Measurements from ENCODE around the gene BMX. TPM values are rescaled to one million over a fixed set of nuclear protein-coding genes. Genes with fewer than 3 reads are reported as not detected.

Gene BMX
- polyA plus RNA-seq, 1 donor from 2014 or later: not detected

DNA sequence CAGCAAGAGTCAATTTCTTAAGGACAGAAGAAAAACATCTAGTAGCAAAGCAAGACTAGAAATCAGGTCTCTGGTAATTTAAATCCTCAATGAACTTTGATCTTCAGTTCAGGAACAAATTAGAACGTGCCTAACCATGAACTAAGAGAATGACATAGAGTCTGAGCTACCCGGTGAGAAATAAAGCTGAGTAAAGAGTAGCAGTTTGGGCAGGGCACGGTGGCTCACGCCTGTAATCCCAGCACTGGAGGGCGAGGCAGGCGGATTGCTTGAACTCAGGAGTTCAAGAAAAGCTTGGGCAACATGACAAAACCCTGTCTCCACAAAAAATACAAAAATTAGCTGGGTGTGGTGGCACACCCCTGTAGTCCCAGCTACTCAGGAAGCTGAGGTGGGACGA is 62.4 kb downstream of the BMX start:
- TF ChIP-seq POLR2AphosphoS5 (IDR thresholded peaks at IDR 0.05) (no peak), MXI1 (conservative IDR thresholded peaks at IDR 0.05; ENCODE audit: poor library complexity, severe bottlenecking) (no peak), TAF1 (IDR thresholded peaks at IDR 0.05; ENCODE audit: low read depth) (no peak), EZH2 (IDR thresholded peaks at IDR 0.05; ENCODE audit: borderline replicate concordance, insufficient read depth, low read length, poor library complexity, severe bottlenecking) (no peak), RAD21 (conservative IDR thresholded peaks at IDR 0.05) (no peak), SMC3 (conservative IDR thresholded peaks at IDR 0.05; ENCODE audit: poor library complexity) (no peak), EP300 (conservative IDR thresholded peaks at IDR 0.05; ENCODE audit: poor library complexity, severe bottlenecking) (no peak)
- TF ChIP-seq, protein P1, sequence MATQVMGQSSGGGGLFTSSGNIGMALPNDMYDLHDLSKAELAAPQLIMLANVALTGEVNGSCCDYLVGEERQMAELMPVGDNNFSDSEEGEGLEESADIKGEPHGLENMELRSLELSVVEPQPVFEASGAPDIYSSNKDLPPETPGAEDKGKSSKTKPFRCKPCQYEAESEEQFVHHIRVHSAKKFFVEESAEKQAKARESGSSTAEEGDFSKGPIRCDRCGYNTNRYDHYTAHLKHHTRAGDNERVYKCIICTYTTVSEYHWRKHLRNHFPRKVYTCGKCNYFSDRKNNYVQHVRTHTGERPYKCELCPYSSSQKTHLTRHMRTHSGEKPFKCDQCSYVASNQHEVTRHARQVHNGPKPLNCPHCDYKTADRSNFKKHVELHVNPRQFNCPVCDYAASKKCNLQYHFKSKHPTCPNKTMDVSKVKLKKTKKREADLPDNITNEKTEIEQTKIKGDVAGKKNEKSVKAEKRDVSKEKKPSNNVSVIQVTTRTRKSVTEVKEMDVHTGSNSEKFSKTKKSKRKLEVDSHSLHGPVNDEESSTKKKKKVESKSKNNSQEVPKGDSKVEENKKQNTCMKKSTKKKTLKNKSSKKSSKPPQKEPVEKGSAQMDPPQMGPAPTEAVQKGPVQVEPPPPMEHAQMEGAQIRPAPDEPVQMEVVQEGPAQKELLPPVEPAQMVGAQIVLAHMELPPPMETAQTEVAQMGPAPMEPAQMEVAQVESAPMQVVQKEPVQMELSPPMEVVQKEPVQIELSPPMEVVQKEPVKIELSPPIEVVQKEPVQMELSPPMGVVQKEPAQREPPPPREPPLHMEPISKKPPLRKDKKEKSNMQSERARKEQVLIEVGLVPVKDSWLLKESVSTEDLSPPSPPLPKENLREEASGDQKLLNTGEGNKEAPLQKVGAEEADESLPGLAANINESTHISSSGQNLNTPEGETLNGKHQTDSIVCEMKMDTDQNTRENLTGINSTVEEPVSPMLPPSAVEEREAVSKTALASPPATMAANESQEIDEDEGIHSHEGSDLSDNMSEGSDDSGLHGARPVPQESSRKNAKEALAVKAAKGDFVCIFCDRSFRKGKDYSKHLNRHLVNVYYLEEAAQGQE (IDR thresholded peaks at IDR 0.05; ENCODE audit: borderline replicate concordance): no peak
- TF ChIP-seq, protein P2, sequence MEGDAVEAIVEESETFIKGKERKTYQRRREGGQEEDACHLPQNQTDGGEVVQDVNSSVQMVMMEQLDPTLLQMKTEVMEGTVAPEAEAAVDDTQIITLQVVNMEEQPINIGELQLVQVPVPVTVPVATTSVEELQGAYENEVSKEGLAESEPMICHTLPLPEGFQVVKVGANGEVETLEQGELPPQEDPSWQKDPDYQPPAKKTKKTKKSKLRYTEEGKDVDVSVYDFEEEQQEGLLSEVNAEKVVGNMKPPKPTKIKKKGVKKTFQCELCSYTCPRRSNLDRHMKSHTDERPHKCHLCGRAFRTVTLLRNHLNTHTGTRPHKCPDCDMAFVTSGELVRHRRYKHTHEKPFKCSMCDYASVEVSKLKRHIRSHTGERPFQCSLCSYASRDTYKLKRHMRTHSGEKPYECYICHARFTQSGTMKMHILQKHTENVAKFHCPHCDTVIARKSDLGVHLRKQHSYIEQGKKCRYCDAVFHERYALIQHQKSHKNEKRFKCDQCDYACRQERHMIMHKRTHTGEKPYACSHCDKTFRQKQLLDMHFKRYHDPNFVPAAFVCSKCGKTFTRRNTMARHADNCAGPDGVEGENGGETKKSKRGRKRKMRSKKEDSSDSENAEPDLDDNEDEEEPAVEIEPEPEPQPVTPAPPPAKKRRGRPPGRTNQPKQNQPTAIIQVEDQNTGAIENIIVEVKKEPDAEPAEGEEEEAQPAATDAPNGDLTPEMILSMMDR (IDR thresholded peaks at IDR 0.05; ENCODE audit: poor library complexity, severe bottlenecking): no peak
- Histone ChIP-seq H3K27ac (ENCODE audit: low read length) (no peak overlapping the region), H3K9ac (ENCODE audit: low read length) (no peak overlapping the region), H3K9me3 (ENCODE audit: low read length) (no peaks in the 10 kb centered on the region), H3K79me2 (replicated peaks; ENCODE audit: insufficient read depth, low read length) (no peaks in the 10 kb centered on the region), H3K36me3 (ENCODE audit: insufficient read depth, low read length) (no peaks in the 10 kb centered on the region), H3K9me2 (ENCODE audit: insufficient read depth, low read length) (no peaks in the 10 kb centered on the region), H3K4me3 (ENCODE audit: low read length) (no peak overlapping the region), H2AFZ (ENCODE audit: low read depth, low read length) (no peak overlapping the region), H3K27me3 (ENCODE audit: insufficient read depth, low read depth, low read length) (no peaks in the 10 kb centered on the region), H3F3A (ENCODE audit: insufficient read depth, low read length, poor library complexity, severe bottlenecking) (no peaks in the 10 kb centered on the region), H3K4me2 (ENCODE audit: low read length) (no peak overlapping the region), H4K20me1 (ENCODE audit: insufficient read depth) (no peaks in the 10 kb centered on the region)

DNA sequence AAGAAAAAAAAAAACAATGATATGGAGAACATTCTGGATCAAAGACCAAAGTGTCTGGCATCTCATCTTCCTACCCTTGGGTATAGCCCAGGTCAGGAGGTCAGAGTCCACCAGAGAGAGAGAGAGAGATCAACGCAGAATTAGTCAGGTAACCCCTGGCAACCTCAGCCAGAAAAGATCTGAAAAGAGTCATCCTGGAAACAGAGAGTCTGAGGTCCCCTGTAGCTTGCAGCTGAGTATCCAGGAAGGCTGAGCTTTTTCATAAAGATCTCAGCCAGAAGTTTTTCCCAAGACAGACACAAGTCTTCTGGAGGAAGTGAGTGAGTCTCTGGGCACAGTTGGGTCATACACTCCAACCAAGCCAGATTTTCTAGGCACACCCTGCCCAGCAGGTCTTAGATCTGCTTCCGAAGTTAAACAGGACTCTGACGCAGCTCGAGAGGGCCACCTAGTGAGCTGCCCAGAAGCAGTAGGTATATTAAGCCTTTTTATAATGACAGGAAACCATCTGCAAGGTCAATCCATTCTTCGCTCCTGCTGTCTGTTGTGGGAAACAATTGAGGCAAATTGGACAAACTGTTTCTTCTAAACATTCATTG is 64.5 kb downstream of the BMX start:
- Histone ChIP-seq H3K79me2 (replicated peaks; ENCODE audit: insufficient read depth, low read length) (no peaks in the 10 kb centered on the region), H3K9me3 (ENCODE audit: low read length) (no peaks in the 10 kb centered on the region), H2AFZ (ENCODE audit: low read depth, low read length) (no peak overlapping the region), H3K36me3 (ENCODE audit: insufficient read depth, low read length) (no peaks in the 10 kb centered on the region), H3K27ac (ENCODE audit: low read length) (no peak overlapping the region), H3K9ac (ENCODE audit: low read length) (no peak overlapping the region), H4K20me1 (ENCODE audit: insufficient read depth) (no peaks in the 10 kb centered on the region), H3F3A (ENCODE audit: insufficient read depth, low read length, poor library complexity, severe bottlenecking) (no peaks in the 10 kb centered on the region), H3K9me2 (ENCODE audit: insufficient read depth, low read length) (no peaks in the 10 kb centered on the region), H3K4me3 (ENCODE audit: low read length) (no peak overlapping the region), H3K27me3 (ENCODE audit: insufficient read depth, low read depth, low read length) (no peaks in the 10 kb centered on the region), H3K4me2 (ENCODE audit: low read length) (no peak overlapping the region)
- TF ChIP-seq POLR2AphosphoS5 (IDR thresholded peaks at IDR 0.05): no peak
- TF ChIP-seq SMC3 (conservative IDR thresholded peaks at IDR 0.05; ENCODE audit: poor library complexity): no peak
- TF ChIP-seq EZH2 (IDR thresholded peaks at IDR 0.05; ENCODE audit: borderline replicate concordance, insufficient read depth, low read length, poor library complexity, severe bottlenecking): no peak
- TF ChIP-seq, protein P2 (IDR thresholded peaks at IDR 0.05; ENCODE audit: poor library complexity, severe bottlenecking): no peak
- TF ChIP-seq EP300 (conservative IDR thresholded peaks at IDR 0.05; ENCODE audit: poor library complexity, severe bottlenecking): no peak
- TF ChIP-seq MXI1 (conservative IDR thresholded peaks at IDR 0.05; ENCODE audit: poor library complexity, severe bottlenecking): no peak
- no peak for TF ChIP-seq TAF1 (IDR thresholded peaks at IDR 0.05; ENCODE audit: low read depth)
- TF ChIP-seq, protein P1 (IDR thresholded peaks at IDR 0.05; ENCODE audit: borderline replicate concordance): no peak
- no peak for TF ChIP-seq RAD21 (conservative IDR thresholded peaks at IDR 0.05)

Measured in neural cell (in vitro differentiated cells).